Limb (tissue), 2 donors: Measurements from ENCODE around the gene MNX1.

ENCODE experiments used
- DNase-seq, 2 donors: peaks; one replicate each; pipeline ENCODE4 v3.0.0-alpha.2; 2016; ENCODE audit errors: extremely low spot score in 2 of 2

MNX1 gene

GRCh38 chr7:157032644-157033482 is 22.4 kb upstream of the MNX1 start:
- DNase-seq = no peak

- no peak for DNase-seq
Observed at GRCh38 chr7:157032128-157032527, 21.7 kb upstream of the MNX1 start.

GRCh38 chr7:157028199-157028903 is 17.9 kb upstream of the MNX1 start:
- no peak for DNase-seq

- DNase-seq = no peak
Observed at GRCh38 chr7:157027568-157028198, 17.2 kb upstream of the MNX1 start.

- no peak for DNase-seq
Observed at GRCh38 chr7:157024716-157025115, 14.3 kb upstream of the MNX1 start.

GRCh38 chr7:157023589-157023905 is 13.1 kb upstream of the MNX1 start:
- DNase-seq = no peak

- no peak for DNase-seq
Observed at GRCh38 chr7:157022681-157023588, 12.5 kb upstream of the MNX1 start.

GRCh38 chr7:157021871-157022680 is 11.6 kb upstream of the MNX1 start:
- peak in 1 of 2 donors; percentile 29 for DNase-seq

GRCh38 chr7:157021071-157021870 is 10.8 kb upstream of the MNX1 start:
- DNase-seq = peak in 1 of 2 donors; percentile 32

GRCh38 chr7:157020514-157021070 is 10.1 kb upstream of the MNX1 start:
- DNase-seq = peak in 1 of 2 donors; percentile 43

- peak in 1 of 2 donors; percentile 49 for DNase-seq
Observed at GRCh38 chr7:157019718-157020451, 9.4 kb upstream of the MNX1 start.

- no peak for DNase-seq
Observed at GRCh38 chr7:157018997-157019608, 8.6 kb upstream of the MNX1 start.

- DNase-seq = no peak
Observed at GRCh38 chr7:157018328-157018996, 8.0 kb upstream of the MNX1 start.

GRCh38 chr7:157017603-157018327 is 7.3 kb upstream of the MNX1 start:
- no peak for DNase-seq

- no peak for DNase-seq
Observed at GRCh38 chr7:157017149-157017548, 6.7 kb upstream of the MNX1 start.

GRCh38 chr7:157016352-157017041 is 6.0 kb upstream of the MNX1 start:
- DNase-seq = no peak

- no peak for DNase-seq
Observed at GRCh38 chr7:157016024-157016351, 5.5 kb upstream of the MNX1 start.
